Stimulated activated CD8-positive, alpha-beta memory T cell treated with anti-CD3 and anti-CD28 coated beads, Interleukin-2, amount 100 ng/mL, for 1 hour (primary cell): ENCODE measurements around the gene ELOVL7.
"Not testable (repeated sequence)": the region's sequence is repeated elsewhere in the genome, so short reads cannot be mapped to it uniquely, and the experiment has no call there.

Source experiments
- DNase-seq, 2 donors: peaks; one replicate each; pipeline ENCODE4 v3.0.0-alpha.2; 2020; ENCODE audit warnings: low read depth in 2 of 2

Gene ELOVL7

GRCh38 chr5:60715201-60715928 lies 128.7 kb downstream of the ELOVL7 start:
- not testable (repeated sequence) for DNase-seq

- no peak for DNase-seq
These were observed 131.1 kb downstream of the ELOVL7 start for GRCh38 chr5:60712950-60713349.

GRCh38 chr5:60711892-60712291 lies 132.2 kb downstream of the ELOVL7 start:
- DNase-seq = not testable (repeated sequence)

GRCh38 chr5:60710362-60710761 lies 133.7 kb downstream of the ELOVL7 start:
- no peak for DNase-seq

- no peak for DNase-seq
These were observed 138.9 kb downstream of the ELOVL7 start for GRCh38 chr5:60705144-60705543.

GRCh38 chr5:60703944-60704343 lies 140.1 kb downstream of the ELOVL7 start:
- DNase-seq = no peak
